Effector memory CD8-positive, alpha-beta T cell (primary cell): ENCODE measurements around the gene RBMS3.

ENCODE experiments used
- ATAC-seq: fragments of 150-1000 bp; cut with Tn5 transposase; replicated peaks from 2 replicates; pipeline ENCODE4 v1.10.0; 2021; ENCODE audit warnings: mild to moderate bottlenecking, moderate library complexity
- DNase-seq, 3 experiments: peaks; one replicate each; pipeline ENCODE4 v3.0.0; 2021
- H3K27ac Mint-ChIP-seq, 2 donors: one replicate each; pipeline ENCODE4 v1.8.0; 2022; ENCODE audit warnings: mild to moderate bottlenecking in 2 of 2, mixed read lengths in 2 of 2, moderate library complexity in 2 of 2
- H3K27me3 Mint-ChIP-seq, 2 donors: one replicate each; pipeline ENCODE4 v1.8.0; 2022; ENCODE audit warnings: mixed read lengths in 2 of 2
- H3K36me3 Mint-ChIP-seq: one replicate; pipeline ENCODE4 v1.8.0; 2022; ENCODE audit warnings: mild to moderate bottlenecking, moderate library complexity, mixed read lengths; ENCODE audit not compliant: insufficient read depth
- H3K4me1 Mint-ChIP-seq, 2 donors: one replicate each; pipeline ENCODE4 v1.8.0; 2022; ENCODE audit warnings: low read depth in 2 of 2, mixed read lengths in 2 of 2
- H3K4me3 Mint-ChIP-seq, 2 donors: one replicate each; pipeline ENCODE4 v1.8.0; 2022; ENCODE audit warnings: mild to moderate bottlenecking in 2 of 2, mixed read lengths in 2 of 2, moderate library complexity in 2 of 2
- H3K9me3 Mint-ChIP-seq, 2 donors: one replicate each; pipeline ENCODE4 v1.8.0; 2022; ENCODE audit warnings: mixed read lengths in 2 of 2

Gene RBMS3

DNA sequence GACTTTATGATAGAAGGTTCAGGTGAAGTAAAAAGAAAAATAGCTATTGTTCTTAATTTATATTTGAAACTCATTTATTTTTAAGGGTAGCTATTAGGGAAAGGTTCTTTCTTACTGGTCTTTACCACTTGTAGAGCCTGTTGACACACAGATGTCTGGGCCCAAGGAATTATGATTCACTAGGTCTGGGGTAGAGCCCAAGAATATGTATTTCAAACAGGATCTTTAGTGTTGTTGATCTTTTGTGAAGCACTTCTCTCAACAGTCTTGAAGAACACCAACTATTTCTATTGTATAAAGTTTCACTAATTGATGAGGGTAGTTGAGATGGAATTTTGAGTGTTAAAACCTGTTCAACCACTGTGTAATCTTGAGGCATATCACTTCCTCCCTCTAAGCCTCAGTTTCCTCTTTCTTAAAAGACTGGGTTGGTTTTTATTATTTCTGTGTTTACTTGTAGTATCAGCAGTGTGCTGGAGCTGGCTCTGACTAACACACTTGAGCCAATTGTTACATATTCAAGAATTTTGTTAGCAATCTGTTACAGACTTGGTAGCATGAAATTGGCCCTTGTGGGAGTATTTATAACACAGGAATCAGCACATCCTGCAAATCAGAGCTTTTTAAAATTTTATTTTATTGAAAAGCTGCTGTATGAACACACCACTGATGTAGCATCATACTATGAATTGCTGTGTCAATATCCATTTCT, 155.9 kb downstream of the RBMS3 start:
- H3K9me3 Mint-ChIP-seq = peaks cover 5 to 6% of the 10 kb centered on the region in 2 donors
- H3K27me3 Mint-ChIP-seq = no peaks in the 10 kb centered on the region
- DNase-seq = no peak
- H3K4me3 Mint-ChIP-seq = no peak overlapping the region
- H3K36me3 Mint-ChIP-seq = no peaks in the 10 kb centered on the region
- ATAC-seq = no peak
- no peak overlapping the region for H3K27ac Mint-ChIP-seq
- no peaks in the 10 kb centered on the region for H3K4me1 Mint-ChIP-seq

DNA sequence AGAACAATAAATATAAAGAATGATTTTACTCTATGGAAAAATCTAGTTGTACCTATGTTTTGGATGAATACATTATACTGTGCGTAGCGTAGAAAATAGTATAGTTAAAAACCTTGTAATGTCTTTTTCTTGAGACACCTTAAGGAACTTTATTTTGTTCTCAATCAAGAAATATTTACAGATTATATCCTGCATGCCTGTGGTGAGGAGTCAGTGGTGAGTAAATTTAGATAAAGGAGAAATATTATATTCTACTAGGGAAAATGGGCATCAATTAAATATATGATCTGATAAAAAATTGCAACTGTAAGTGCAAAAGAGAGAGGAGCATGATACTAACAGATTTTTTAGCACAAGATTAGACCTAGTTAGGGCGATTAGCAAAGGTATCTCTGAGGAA, 157.7 kb downstream of the RBMS3 start:
- H3K27ac Mint-ChIP-seq = no peak overlapping the region
- H3K4me3 Mint-ChIP-seq = no peak overlapping the region
- H3K4me1 Mint-ChIP-seq = no peaks in the 10 kb centered on the region
- H3K27me3 Mint-ChIP-seq = no peaks in the 10 kb centered on the region
- ATAC-seq (no peak), DNase-seq (no peak)
- no peaks in the 10 kb centered on the region for H3K36me3 Mint-ChIP-seq
- peaks cover 4 to 10% of the 10 kb centered on the region in 2 donors for H3K9me3 Mint-ChIP-seq

DNA sequence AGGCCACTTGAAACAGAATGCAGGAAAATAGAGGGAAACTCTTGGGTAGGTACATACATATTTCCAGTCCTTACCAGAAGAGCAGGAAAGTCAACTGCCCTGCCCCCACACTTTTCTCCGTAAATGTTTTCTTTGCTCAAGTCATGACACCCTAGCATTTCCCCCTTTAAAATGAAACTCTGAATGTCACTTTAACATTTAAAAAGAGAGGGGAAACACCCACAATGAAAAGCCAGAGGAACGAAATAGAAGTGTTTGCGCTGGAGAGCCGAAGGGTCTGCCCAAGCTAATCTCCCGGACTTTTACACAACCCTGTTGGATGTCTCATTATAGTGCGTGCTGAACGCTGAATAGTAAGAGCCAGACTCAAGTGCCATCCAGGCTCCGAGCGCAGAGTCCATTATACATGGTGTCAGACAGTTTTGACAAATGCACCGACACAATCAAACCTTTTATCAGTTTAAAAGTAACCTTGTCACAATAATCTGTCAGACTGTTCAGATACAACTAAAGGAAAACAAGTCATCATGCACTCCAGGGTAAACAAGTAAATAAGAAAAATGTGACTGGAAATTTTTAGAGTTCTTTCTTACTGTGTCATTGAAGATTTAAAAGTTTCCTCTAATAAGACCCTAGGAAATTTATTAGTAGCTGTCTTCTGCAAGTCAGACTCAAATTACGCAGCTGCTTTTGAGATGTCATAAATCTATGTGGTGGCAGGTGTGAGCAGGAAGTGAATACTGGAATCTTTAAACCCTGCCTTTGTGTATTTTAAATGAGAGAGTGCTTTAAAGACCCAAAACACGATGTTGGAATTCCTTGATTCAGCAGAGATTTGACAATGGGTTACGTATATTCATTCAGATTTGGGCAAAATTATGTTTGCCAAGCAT, 159.8 kb downstream of the RBMS3 start:
- Mint-ChIP-seq H3K4me3 (no peak overlapping the region), H3K27me3 (no peaks in the 10 kb centered on the region), H3K36me3 (no peaks in the 10 kb centered on the region), H3K9me3 (peaks cover 4 to 7% of the 10 kb centered on the region in 2 donors), H3K4me1 (no peaks in the 10 kb centered on the region), H3K27ac (no peak overlapping the region)
- DNase-seq (no peak), ATAC-seq (no peak)

DNA sequence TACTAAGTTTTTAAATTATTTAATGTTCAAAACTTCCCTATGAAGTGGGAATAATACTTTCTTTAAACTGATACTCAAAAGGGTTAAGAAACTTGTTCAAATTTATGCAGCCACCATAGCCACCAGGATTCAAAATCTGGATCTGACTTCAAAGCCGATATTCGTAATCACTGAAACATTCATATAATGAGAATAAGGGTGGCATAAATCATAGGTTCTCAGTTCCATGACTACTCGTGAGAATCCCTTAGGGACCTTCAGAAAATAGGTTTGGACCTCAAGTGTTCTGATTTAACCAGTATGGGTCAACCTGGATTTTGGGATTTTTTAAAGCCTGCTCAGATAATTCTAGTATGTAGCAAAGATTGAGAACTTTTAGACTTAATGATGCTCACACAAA, 160.6 kb downstream of the RBMS3 start:
- H3K36me3 Mint-ChIP-seq = no peaks in the 10 kb centered on the region
- H3K4me3 Mint-ChIP-seq = no peak overlapping the region
- H3K27me3 Mint-ChIP-seq = no peaks in the 10 kb centered on the region
- DNase-seq = no peak
- no peak overlapping the region for H3K27ac Mint-ChIP-seq
- H3K4me1 Mint-ChIP-seq = no peaks in the 10 kb centered on the region
- peaks cover 4 to 7% of the 10 kb centered on the region in 2 donors for H3K9me3 Mint-ChIP-seq
- ATAC-seq = no peak

DNA sequence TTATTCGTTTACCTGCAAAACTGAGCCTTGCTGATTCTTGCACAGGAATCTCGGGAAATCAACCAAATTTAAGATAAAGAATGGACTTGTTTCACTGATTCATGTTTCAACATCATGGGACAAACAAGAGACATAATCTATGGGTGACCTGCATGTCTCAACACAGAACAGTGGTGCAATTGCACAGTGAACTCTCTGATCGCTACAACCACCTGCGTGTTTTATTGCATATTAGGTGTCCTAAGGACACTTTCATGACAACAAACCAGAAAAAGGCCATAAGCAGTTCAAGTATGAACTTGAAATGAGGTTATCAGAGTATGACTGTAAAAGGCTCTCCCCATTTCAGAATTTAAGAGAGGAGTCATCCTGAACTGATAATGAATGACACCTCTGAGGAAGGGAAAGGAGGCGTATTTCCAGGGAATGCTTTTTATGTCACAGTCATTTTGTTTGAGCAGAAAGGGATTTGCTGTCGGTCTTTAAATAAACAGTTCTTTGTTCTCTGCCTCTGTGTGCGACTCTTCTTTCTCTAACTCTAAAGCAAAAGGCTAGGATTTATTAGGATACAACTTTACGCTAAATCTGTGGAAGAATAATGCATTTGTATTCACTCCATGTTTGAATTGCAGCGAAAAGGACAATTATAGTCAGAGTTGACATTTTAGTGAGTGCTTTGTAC, 167.2 kb downstream of the RBMS3 start:
- Mint-ChIP-seq H3K36me3 (no peaks in the 10 kb centered on the region), H3K9me3 (peaks cover 2 to 7% of the 10 kb centered on the region in 2 donors), H3K27me3 (no peaks in the 10 kb centered on the region), H3K4me1 (no peaks in the 10 kb centered on the region), H3K4me3 (no peak overlapping the region), H3K27ac (no peak overlapping the region)
- ATAC-seq (no peak), DNase-seq (no peak)

DNA sequence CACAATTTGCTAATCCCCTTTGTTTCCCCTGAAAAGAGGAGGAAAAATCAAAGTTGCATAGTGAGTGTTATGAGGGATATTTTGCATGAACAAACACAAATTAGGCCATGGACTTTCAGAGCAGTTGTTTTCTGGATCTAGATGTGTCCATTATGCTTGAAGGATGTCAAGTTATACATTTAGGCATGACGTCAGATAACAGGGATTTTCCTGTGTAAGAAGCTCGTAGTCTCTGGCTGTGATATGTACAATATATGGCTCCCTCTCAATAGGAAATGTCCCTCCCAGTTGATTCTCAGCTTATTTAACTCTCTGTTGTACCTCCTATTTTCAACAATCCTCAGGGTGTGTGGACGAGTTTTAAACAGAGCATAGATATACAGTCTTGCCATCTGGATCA, 171.0 kb downstream of the RBMS3 start:
- no peaks in the 10 kb centered on the region for H3K27me3 Mint-ChIP-seq
- no peak overlapping the region for H3K4me3 Mint-ChIP-seq
- no peaks in the 10 kb centered on the region for H3K4me1 Mint-ChIP-seq
- no peak for DNase-seq
- H3K36me3 Mint-ChIP-seq = no peaks in the 10 kb centered on the region
- no peak overlapping the region for H3K27ac Mint-ChIP-seq
- ATAC-seq = no peak
- H3K9me3 Mint-ChIP-seq = peaks cover 0 to 2% of the 10 kb centered on the region in 2 donors

DNA sequence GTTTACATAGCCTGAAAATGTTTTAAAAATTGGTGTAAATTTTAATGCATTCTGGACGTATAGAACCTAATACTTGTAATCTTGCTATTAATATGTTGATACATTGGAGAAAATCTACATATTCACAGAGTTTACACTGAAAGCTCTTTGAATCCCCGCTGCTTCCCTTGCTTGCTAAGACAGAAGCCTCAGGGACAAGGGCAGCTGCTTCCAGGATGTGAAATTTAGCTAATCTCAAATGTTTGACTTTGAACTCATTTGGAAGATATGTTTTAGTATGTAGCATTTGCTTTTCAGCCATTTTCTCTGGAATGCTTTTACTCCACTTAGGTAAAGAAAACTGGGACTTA, 172.0 kb downstream of the RBMS3 start:
- ATAC-seq (no peak), DNase-seq (no peak)
- H3K4me3 Mint-ChIP-seq = no peak overlapping the region
- peaks cover 0 to 5% of the 10 kb centered on the region in 2 donors for H3K9me3 Mint-ChIP-seq
- H3K27me3 Mint-ChIP-seq = no peaks in the 10 kb centered on the region
- no peaks in the 10 kb centered on the region for H3K36me3 Mint-ChIP-seq
- H3K27ac Mint-ChIP-seq = no peak overlapping the region
- no peaks in the 10 kb centered on the region for H3K4me1 Mint-ChIP-seq

DNA sequence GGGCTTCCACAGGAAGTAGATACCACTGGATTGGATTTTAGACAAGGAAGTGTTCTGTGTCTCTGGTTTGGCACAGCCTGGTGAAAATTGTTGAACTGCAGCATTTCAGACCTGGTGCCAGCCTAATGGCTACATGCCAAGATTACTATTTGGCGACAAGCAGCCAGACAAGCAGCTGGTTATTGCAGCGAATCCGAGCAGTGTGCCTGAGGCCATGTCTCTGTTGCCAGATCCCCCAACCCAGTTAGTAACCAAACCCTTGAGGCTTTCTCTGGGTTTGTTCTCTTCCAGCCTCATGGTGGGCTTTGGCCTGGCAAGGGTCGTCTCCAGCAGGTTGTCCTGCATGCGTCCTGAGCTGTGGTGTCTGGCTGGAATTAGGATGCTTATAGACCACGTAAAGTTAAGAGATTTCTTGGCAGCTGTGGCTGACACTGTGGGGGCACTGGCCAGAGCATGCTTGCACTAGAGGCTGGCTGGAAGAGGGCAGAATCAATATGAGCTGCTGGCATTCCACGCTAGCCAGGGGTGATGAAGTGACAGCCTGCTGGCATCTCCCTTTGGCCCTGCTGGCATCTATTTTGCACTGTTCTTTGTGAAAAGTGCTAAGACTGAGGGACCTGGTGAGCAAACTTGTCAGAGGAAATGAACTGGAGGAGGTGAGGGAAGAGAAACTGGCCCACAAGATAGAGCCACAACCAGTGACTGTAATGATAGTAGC, 172.6 kb downstream of the RBMS3 start:
- no peaks in the 10 kb centered on the region for H3K36me3 Mint-ChIP-seq
- peaks cover 0 to 5% of the 10 kb centered on the region in 2 donors for H3K9me3 Mint-ChIP-seq
- no peaks in the 10 kb centered on the region for H3K4me1 Mint-ChIP-seq
- peak overlapping the region in 1 of 2 donors; percentile 39 for H3K27ac Mint-ChIP-seq
- DNase-seq (no peak), ATAC-seq (no peak)
- no peaks in the 10 kb centered on the region for H3K27me3 Mint-ChIP-seq
- H3K4me3 Mint-ChIP-seq = no peak overlapping the region

DNA sequence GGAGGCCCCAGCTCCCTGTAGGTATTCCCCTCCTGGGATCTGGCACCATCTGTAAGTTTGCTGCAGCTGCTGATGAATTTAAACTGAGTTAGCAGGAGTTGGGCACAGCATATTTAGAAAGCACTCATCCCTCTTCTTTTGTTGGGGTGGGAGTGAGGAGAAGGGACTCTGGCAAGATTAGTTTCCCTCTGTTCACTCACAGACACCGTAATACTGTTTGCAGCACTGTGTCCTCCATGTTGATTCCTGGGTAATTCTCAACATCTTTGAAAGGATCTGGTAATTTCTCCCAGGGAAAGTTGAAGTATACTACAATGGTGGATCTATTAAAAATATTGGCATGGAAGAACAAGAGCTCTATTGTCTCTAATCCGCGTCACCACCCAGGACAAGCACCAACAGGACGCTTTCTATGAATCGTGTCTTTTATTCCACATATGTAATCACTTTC, 173.3 kb downstream of the RBMS3 start:
- Mint-ChIP-seq H3K4me3 (no peak overlapping the region), H3K4me1 (no peaks in the 10 kb centered on the region), H3K36me3 (no peaks in the 10 kb centered on the region), H3K27ac (no peak overlapping the region), H3K9me3 (peaks cover 0 to 5% of the 10 kb centered on the region in 2 donors), H3K27me3 (no peaks in the 10 kb centered on the region)
- DNase-seq (no peak), ATAC-seq (no peak)

DNA sequence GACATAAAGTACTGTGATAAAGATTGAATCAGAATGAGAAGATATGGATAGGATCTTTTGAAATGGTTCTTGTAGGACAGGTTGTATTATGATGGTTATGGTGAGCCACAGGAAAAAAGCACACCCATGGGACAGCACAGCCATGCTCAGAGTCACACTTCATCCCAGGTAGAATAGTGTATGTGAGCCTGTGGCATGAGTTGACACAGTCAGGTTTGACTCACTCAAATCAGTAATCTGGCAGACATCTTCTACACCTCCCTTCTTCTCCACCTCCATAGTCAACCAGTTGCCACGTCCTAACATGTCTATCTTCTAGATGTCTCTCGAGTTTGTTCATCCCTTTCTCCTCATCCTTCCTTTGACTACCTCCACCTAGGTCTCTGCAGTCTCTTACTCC, 176.0 kb downstream of the RBMS3 start:
- H3K27me3 Mint-ChIP-seq = no peaks in the 10 kb centered on the region
- H3K9me3 Mint-ChIP-seq = peaks cover 0 to 5% of the 10 kb centered on the region in 2 donors
- H3K27ac Mint-ChIP-seq = no peak overlapping the region
- no peaks in the 10 kb centered on the region for H3K4me1 Mint-ChIP-seq
- ATAC-seq (no peak), DNase-seq (no peak)
- H3K4me3 Mint-ChIP-seq = no peak overlapping the region
- no peaks in the 10 kb centered on the region for H3K36me3 Mint-ChIP-seq

DNA sequence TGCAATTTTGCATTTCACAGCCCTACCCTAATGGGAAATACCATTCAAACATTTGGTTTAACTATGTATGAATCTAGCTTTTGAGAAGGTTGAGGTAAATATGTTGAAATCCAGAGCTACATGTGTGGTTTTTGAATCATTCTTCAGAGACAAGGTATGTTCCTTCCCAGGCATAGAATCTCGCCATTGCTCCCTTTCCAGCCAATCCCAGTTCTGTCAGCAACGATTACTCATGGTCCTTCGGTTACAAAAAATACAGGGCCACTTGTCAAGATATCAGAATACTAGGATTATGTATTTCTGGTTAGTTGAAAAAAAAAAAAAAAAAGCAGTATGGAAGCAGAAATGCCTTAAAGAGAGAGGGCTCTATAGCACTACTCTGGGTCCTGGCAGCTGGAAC, 182.4 kb downstream of the RBMS3 start:
- Mint-ChIP-seq H3K27me3 (no peaks in the 10 kb centered on the region), H3K27ac (no peak overlapping the region), H3K4me1 (no peaks in the 10 kb centered on the region), H3K9me3 (peaks cover 0 to 4% of the 10 kb centered on the region in 2 donors), H3K36me3 (no peaks in the 10 kb centered on the region), H3K4me3 (no peak overlapping the region)
- DNase-seq = no peak
- ATAC-seq = no peak

DNA sequence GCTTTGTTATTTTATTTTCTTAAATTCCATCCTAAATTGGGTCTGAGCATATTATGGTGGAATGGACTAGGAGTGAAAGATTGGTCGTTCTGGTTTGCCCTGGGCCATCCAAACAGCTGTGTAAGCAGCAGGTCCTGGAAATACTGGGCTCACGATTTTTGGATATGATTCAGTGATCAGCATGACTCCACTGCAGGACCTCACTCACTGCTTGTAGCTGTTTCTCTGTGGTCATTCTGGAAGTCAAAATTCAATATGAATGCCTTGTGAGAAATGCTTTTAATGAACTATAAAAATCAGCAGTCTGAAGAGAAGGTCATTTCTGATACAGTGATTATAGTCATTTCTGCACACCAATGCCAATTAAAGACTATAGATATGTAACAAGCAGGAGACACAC, 185.0 kb downstream of the RBMS3 start:
- Mint-ChIP-seq H3K36me3 (no peaks in the 10 kb centered on the region), H3K4me3 (no peak overlapping the region), H3K9me3 (peaks cover 0 to 4% of the 10 kb centered on the region in 2 donors), H3K27me3 (no peaks in the 10 kb centered on the region), H3K27ac (no peak overlapping the region), H3K4me1 (no peaks in the 10 kb centered on the region)
- ATAC-seq = no peak
- DNase-seq = no peak

DNA sequence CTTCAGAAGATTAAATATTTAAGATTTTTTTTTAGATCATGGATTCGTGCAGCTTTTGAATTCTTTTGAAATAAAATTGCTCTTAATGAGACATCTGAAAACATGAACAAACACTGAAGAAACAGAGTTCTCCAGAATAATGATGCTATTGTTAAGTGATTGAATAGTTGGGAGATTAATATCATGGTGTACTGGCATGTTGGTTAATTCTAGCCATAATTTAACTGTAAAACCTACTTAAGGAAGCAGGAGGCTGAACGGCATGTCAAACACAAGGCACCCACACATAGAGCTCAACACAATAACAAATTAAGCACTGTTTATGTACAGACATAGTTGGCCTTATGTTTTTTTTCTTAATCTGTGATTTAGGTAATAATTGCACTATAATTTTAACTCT, 185.6 kb downstream of the RBMS3 start:
- peaks cover 0 to 4% of the 10 kb centered on the region in 2 donors for H3K9me3 Mint-ChIP-seq
- no peaks in the 10 kb centered on the region for H3K27me3 Mint-ChIP-seq
- no peak overlapping the region for H3K4me3 Mint-ChIP-seq
- no peak for DNase-seq
- ATAC-seq = no peak
- H3K36me3 Mint-ChIP-seq = no peaks in the 10 kb centered on the region
- no peaks in the 10 kb centered on the region for H3K4me1 Mint-ChIP-seq
- H3K27ac Mint-ChIP-seq = no peak overlapping the region
